G401.6 (cell line): ENCODE results near the gene KPNA6.
"Not testable (repeated sequence)": the region's sequence is repeated elsewhere in the genome, so short reads cannot be mapped to it uniquely, and the experiment has no call there.

Experiments
- FAIRE-seq: peaks from 2 replicates; lab custom pipeline; 2012; peaks lifted over from hg19 to GRCh38; lab: Jason Lieb, UNC

The KPNA6 gene

DNA sequence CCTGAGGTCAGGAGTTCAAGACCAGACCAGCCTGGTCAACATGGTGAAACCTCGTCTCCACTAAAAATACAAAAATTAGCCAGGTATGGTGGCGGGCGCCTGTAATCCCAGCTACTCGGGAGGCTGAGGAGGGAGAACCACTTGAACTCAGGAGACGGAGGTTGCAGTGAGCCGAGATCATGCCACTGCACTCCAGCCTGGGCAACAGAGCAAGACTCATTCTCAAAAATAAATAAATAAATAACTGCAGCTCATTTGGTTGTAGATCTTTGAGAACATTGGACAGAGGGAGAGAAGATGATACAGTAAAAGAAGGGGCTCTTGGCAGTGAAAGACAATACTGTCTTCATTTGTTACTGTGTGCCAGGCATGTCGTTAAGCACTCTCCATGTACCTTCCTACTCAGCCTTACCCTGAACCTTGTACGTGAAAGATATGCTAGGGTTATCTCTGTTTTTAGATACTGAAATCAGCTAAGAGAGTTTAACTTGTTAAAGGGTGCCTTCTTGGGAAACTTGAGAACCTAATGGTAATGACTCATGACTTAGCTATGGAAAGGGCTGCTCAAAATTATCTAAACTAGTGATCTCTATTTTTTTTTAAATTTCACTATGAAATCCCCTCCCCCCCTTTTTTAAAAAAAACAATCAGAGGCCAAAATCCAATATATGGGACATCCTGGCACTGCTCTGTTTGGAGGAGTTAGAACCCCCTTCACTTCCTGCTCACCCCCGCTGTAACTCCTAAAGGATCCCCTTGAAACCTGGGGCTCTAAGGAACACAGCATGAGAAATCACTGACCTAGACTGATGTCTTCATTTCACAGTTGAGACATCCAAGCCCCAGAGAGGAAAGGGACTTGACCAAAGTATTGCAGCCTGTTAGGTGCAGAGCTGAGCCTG is 6.8 kb upstream of the KPNA6 start:
- FAIRE-seq = no peak

DNA sequence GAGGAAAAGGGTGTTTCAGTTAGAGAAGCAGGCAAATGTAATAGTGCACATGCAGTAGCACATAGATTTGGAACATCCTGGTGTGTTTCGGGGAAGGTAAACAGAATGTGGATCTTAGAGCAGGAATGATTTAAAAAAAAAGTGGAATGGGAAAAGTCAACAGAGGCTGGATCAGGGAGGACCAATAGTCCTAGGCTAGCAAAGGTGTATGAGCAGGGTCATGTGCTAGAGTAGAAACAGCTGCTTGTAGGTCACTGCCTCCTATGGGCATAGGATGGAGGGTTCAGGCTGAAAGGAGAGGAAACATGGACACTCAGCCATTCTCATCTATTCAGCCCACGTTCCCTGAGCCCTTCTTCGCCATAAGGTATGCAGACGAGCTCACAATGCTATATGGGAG is 3.7 kb upstream of the KPNA6 start:
- FAIRE-seq = no peak

DNA sequence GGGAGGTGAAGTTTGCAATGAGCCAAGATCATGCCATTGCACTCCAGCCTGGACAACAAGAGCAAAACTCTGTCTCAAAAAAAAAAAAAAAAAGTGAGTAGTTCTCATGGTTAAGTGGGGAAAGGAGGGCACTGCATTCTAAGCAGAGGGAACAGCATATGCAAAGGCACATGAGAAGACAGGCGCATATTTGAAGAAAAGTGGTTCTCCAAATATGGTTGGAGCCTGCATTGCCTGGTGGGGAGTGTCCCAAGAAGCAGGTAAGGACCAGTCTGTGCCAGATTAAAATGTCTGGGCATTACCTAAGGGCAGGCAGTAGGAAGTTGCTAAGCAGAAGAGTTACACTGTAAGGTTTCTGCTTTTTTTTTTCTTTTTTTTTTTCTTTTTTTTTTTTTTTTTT is 2.5 kb upstream of the KPNA6 start:
- no peak for FAIRE-seq

DNA sequence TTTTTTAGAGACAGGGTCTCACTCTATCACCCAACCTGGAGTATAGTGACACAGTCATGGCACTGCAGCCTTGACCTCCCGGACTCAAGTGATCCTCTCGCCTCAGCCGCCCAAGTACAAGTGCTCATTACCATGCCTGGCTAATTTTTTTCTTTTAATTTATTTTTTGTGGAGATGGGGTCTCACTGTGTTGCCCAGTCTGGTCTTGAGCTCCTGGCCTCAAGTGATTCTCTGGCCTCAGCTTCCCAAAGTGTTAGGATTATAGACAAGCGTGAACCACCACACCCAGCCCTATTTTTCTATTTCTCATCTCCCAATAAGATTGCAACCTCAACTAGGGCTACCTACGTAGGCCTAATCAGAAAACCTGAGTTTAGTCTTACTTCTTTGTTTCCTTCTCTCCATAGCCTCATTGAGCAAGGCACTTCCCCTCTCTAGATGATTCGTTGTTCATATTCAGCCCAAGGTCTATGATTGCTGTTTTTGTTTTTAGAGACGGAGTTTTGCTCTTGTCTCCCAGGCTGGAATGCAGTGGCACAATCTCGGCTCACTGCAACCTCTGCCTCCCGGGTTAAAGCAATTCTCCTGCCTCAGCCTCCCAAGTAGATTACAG is 1.1 kb upstream of the KPNA6 start:
- FAIRE-seq = no peak

DNA sequence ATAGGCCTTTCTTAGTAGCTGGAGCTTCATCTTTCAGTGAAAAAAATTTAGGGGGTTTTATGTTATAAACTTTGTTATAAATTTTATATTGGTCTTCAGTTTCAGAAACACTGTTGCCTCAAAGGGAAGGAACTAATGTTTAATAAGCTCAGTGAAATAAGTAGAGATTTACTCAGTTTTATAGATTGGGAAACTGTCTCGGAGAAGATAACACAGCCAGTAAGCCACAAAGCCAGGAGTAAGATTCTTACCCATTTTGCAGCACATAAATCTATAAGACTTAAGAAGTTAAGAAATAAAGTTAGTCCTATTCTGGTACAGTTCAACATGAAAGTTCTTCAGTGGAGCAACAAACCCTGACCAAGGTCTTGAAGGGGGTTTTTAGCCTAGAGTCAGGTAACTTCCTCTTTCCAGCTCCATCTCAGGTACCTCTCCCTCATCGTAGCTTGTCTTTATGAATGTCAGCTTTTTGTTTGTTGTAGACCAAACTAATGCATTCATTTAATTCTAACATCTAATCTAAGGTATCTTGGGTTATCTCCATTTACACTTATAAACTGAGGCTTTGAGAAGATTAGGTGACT is 3.3 kb downstream of the KPNA6 start:
- FAIRE-seq = no peak

DNA sequence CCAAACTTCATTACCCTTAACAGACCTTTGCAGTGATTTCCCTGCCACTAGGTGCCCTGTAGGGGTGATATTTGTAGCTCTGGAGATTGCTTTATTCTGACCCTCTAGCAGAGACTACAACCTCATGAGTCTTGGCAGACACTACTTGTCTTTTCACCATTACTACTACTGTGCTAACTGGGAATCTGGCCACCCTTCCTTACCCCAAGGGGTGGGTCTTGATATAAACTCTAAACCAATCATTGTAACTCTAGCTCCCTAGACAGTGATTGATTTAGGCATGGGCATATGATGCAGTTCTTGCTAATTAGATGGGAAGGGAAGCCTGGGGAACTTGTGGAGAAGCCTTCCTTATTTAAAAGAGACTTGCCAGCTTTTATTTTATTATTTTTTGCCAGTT is 3.9 kb downstream of the KPNA6 start:
- FAIRE-seq = no peak

DNA sequence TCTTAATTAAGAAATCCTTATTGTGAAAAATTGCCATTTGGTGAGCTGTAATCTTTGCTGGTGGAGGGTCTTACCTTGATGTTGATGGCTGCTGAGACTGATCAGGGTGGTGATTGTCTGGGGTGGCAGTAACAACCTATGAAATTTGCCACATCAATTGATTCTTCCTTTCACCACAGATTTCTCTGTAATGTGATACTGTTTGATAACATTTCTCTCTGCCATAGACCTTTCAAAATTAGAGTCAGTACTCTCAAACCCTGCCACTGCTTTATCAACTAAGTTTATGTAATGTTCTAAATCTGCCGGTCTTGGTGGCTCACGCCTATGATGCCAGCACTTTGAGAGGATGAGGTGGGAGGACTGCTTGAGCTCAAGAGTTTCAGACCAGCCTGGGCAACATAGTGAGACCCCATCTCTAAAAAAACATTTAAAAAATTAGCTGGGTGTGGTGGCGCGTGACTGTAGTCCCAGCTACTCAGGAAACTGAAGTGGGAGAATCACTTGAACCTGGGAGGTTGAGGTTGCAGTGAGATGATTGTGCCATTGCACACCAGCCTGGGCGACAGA is 5.0 kb downstream of the KPNA6 start:
- FAIRE-seq = no peak

DNA sequence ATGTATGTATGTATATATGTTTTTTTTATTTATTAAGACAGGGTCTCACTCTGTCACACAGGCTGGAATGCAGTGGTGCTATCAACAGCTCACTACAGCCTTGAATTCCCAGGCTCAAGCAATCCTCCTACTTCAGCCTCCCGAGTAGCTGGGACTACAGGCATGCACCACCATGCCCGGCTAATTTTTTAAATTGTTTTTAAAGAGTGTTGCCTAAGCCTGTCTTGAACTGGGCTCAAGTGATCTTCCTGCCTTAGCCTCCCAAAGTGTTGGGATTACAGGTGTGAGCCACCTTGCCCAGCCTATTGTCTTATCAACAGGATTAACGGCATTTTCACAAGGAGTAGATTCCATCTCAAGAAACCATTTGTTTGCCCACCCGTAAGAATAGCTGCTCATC is 5.6 kb downstream of the KPNA6 start:
- not testable (repeated sequence) for FAIRE-seq

DNA sequence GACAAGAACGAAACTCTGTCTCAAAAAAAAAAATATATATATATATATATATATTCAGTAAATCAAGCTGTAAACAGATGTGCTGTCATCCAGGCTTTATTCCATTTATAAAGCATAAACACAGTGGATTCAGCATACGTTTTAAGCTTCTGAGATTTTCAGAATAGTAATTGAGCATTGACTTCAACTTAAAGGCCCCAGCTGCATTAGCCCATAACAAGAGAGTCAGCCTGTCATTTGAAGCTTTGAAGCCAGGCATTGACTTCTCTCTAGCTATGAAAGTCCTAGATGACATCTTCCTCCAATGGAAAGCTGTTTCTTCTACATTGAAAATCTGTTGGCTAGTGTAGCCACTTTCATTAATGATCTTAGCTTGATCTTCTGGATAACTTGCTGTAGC is 6.6 kb downstream of the KPNA6 start:
- no peak for FAIRE-seq

DNA sequence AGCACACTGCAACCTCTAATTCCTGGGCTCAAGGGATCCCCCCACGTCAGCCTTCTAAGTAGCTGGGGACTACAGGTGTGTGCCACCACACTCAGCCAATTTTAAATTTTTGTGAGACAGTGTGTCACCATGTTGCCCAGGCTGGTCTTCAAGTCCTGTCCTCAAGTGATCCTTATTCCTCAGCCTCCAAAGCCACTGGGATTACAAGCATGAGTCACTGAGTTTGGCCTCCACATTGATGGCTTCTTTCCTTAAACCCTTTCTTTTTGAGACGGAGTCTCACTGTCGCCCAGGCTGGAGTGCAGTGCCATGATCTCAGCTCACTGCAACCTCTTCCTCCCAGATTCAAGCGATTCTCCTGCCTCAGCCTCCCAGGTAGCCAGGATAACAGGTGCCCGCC is 7.6 kb downstream of the KPNA6 start:
- FAIRE-seq = no peak

DNA sequence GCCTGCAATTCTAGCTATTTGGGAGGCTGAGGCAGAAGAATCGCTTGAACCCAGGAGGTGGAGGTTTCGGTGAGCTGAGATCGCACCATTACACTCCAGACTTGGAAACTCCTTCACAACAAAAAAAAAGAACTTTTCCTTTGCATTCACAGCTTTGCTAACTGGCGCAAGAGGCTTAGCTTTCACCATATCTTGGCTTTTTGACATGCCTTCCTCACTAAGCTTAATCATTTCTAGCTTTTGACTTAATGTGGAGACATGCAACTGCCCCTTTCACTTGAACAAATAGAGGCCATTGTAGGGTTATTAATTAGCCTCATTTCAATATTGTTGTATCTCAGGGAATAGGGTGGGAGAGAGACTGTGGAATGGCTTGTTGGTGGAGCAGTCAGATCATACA is 8.7 kb downstream of the KPNA6 start:
- FAIRE-seq = no peak

DNA sequence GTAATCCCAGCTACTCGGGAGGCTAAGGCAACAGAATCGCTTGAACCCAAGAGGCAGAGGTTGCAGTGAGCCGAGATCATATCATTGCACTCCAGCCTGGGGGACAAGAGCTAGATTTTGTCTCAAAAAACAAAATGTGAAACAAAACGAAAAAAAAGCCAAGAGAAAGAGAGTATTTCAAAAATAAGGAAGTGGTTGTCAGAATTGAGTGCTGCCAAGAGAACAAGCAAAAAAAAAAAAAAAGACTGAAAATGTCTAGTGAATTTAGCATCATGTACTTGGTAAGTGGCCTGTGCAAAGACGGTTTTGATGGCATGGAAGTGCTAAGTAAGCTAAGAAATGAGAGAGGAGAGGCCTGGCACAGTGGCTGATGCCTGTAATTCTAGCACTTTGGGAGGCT is 14.3 kb downstream of the KPNA6 start:
- no peak for FAIRE-seq

DNA sequence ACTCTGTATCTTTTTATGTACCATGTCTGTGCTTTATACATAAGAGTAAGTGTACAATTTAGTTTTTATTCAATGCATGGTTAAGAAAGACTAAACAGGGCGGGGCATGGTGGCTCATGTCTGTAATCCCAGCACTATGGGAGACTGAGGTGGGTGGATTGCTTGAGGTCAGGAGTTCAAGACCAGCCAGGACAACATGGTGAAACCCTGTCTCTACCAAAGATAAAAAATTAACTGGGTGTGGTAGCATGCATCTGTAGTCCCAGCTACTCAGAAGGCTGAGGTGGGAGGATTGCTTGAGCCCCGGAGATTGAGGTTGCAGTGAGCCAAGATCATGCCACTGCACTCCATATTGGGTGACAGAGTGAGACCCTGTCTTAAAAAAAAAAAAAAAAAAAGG is 15.5 kb downstream of the KPNA6 start:
- FAIRE-seq = not testable (repeated sequence)

DNA sequence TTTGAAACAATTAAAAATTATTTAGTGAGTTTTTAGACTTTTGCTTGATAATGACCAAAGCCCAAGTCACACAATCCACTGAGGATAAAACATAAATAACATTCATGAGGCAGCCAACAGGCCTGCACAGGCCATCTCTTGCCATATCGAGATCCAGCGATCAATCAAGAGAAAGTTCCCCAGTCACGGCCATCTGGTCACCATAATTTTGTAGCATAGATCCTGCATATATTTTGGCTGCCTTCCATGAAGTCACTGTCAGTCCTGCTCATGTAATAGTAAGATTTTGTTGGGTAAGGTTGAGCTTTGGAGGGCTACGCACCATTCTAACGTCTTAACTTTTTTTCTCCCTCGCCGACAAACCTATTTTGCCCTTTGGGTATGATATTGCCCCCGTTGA is 17.5 kb downstream of the KPNA6 start:
- FAIRE-seq = no peak

DNA sequence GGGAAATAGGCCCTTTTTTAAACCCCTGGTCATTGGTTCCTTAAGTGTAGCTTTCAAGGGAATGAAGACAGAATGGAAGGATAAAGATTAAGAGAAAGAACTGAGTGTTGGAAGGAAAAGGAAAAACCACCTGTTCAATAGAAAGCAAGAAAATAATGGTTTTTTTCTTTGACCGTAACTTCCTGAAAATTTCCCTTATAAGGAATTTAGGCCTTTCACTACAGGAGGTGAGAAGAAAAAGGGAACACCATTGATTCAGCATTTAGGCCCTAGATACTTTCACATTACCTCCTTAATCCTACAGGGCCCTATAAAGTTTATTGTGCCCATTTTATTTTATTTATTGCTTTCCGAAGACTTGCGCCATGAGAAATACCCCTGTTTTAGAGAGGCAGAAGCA is 18.9 kb downstream of the KPNA6 start:
- no peak for FAIRE-seq

DNA sequence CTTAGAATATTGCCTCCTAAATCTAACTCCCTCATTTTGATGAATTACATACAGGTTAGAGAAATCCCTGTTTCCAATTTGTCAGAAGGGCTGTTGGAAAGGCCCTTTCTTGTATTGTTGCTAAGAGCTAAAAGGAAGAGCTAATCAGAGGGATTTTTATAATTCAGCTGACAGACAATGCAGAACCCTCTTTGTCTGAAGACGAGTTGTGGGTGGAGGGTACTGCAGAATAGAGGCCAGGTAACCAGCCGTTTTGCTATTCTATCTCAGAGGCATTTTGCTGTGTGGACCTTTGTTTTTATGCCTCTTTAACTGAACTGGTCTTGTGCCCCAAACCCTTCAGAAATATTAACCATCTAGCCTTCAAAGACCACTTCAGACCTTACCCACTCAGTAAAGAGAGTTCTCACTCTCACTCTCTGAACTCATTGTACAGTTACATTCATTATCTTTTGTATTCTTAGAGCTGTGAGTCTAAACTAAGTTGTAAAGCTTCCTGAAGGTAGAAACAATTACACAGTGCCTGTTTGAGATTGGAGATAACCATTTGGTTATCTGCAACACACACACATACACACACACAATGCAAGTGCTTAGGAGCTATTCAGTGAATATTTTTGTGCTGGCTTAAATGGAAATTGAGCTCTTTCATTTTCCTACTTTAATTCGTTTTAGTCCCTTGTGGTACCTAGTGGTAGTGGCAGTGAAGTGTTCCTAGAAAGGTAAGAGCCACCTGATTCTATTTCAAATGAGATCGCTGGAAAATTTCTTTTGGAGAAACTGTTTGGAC is 19.7 kb downstream of the KPNA6 start:
- no peak for FAIRE-seq

DNA sequence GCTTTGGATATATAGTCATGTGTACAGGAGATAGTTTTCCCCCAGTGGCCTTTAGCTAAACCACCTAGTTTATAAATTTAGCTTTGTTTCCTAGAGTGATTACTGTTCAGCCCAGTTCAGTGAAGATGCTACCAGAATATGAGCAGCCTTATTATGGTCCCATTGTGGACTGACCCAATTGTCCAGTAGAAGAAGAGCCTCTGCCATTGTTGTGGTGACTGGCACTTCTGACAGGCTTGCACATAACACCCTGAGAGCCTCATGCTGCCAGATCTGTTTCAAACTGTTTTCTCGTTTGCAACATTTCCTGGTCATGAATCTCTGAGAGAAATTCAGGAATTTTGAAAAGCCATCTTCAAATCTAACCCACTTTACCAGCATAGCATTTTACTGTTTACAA is 20.6 kb downstream of the KPNA6 start:
- FAIRE-seq = no peak

DNA sequence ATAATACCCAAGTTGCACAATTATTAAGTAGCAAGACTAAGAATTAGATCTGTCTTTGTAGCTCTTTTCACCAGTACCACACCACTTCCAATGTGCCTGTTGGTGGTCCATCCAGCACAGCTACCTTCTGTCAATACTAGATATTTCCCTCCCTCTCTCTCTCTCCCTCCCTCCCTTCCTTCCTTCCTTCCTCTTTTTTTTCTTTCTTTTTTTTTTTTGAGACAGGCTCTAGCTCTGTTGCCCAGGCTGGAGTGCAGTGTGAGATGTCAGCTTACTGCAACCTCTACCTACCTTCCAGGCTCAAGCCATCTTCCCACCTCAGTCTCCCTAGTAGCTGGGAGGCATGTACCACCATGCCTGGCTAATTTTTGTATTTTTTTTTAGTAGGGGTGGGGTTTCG is 21.1 kb downstream of the KPNA6 start:
- FAIRE-seq = no peak

DNA sequence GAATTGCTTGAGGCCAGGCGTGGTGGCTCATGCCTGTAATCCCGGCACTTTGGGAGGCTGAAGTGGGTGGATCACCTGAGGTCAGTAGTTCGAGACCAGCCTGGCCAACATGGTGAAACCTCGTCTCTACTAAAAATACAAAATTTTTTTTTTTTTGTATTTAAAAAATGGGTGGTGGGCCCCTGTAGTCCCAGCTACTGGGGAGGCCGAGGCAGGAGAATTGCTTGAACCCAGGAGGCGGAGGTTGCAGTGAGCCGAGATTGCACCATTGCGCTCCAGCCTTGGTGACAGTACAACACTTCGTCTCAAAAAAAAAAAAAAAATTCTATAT is 26.1 kb downstream of the KPNA6 start:
- FAIRE-seq = not testable (repeated sequence)

DNA sequence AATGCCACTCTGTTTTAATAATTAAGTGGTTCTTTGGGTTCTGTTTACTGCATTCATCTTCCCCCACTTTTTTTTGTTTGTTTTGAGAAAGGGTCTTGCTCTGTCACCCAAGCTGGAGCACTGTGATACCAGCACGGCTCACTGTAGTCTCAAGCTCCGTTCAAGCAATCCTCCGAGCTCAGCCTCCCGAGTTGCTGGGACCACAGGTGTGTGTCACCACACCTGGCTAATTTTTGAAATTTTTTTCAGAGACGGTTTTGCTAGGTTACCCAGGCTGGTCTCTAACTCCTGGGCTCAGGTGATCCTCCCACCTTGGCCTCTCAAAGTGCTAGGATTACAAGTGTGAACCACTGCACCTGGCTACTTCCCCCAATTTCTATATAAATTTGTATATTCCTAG is 29.3 kb downstream of the KPNA6 start:
- FAIRE-seq = no peak

DNA sequence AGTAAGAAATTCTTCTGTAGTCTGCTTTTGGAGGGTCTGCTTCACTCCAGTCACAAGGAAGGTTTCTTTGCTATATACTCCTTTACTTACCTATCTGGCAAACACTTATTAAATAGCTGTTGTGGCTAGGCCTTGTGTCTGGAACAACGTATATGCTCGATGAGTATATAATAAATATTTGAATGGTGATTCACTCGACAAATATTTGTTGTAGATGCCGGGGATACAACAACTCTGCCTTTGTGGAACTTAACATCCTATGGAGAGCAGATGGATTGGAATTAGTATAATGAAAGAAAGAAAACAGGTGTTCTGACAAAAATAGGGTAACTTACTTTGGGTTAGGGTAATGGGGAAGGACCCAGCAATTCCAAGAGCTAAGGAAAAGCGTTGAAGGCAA is 31.1 kb downstream of the KPNA6 start:
- no peak for FAIRE-seq

DNA sequence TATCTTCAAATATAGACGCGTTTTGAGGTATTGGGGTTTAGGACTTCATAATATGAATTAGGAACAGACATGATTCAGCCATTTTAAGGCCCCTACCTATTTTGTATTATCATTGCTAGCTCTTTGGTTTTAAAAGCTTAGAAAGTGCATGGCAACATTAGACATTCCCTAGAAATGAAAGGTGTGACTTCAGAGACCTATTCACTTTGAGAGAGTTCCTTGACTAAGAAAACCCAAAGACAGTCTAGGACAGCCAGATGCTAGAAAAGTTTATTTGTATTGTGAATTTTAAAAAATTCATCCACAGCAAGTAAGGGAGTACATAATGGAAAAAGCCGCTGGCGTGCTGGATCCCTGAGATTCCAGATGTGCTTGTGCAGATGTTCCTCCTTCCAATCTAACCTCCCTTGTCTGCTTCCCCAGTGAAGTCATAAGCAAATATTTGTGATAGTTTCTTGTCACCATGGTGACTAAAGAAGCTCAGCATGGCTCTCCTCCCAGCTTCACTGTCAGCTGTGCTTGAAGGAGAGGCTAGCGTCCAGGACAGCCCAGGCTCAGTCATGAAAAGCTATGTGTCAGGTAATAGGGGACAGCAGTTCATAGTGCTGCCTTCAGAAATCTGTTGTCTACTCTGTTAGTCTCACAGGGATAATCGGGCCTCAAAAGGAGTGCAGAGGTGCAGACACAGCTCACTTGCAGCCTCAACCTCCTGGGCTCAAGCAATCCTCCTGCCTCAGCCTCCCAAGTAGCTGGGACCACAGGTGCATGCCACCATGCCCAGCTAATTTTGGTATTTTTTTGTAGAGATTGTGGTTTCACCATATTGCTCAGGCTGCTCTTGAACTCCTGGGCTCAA is 34.8 kb downstream of the KPNA6 start:
- FAIRE-seq = no peak
